WERI-Rb-1 (cell line): ENCODE results near the gene SARM1.

Experiments used
- DNase-seq: peaks from one replicate; pipeline ENCODE4 v3.0.0-alpha.2; 2020
- H3K27ac ChIP-seq: fragments of 250-450 bp; sonication (Bioruptor Pico); 2 replicates; pipeline ENCODE4 v1.5.1; 2020; ENCODE audit warnings: mild to moderate bottlenecking, moderate library complexity
- H3K27me3 ChIP-seq: fragments of 250-450 bp; sonication (Bioruptor Pico); 2 replicates; pipeline ENCODE4 v1.5.1; 2021; ENCODE audit warnings: mild to moderate bottlenecking, low read depth, moderate library complexity; ENCODE audit not compliant: insufficient read depth, severe bottlenecking
- H3K36me3 ChIP-seq: fragments of 250-450 bp; sonication (Bioruptor Pico); 2 replicates; pipeline ENCODE4 v1.5.1; 2020; ENCODE audit warnings: mild to moderate bottlenecking, moderate library complexity
- H3K4me3 ChIP-seq: 2 replicates; pipeline ENCODE4 v1.5.1; 2011; ENCODE audit warnings: low read depth, mild to moderate bottlenecking, control low read depth, low read length
- H3K9me3 ChIP-seq: fragments of 250-450 bp; sonication (Bioruptor Pico); 2 replicates; pipeline ENCODE4 v1.5.1; 2021; ENCODE audit warnings: mild to moderate bottlenecking, moderate library complexity; ENCODE audit not compliant: severe bottlenecking
- CTCF ChIP-seq: IDR thresholded peaks from 2 replicates; pipeline ENCODE4 v1.5.1; 2011; ENCODE audit warnings: low read depth, mild to moderate bottlenecking, control low read depth, inconsistent platforms, low read length

Gene SARM1

GRCh38 chr17:28388106-28388505 lies 16.6 kb downstream of the SARM1 start:
- no peaks in the 10 kb centered on the region for H3K9me3 ChIP-seq
- DNase-seq, result no peak
- no peak overlapping the region for H3K4me3 ChIP-seq
- no peaks in the 10 kb centered on the region for H3K27me3 ChIP-seq
- peaks cover 75% of the 10 kb centered on the region for H3K36me3 ChIP-seq
- no peak overlapping the region for H3K27ac ChIP-seq
- no peak for TF ChIP-seq CTCF

- H3K4me3 ChIP-seq, result no peak overlapping the region
- TF ChIP-seq CTCF, result no peak
- no peak overlapping the region for H3K27ac ChIP-seq
- H3K9me3 ChIP-seq, result no peaks in the 10 kb centered on the region
- H3K36me3 ChIP-seq, result peaks cover 76% of the 10 kb centered on the region
- no peaks in the 10 kb centered on the region for H3K27me3 ChIP-seq
- no peak for DNase-seq
These were observed 18.6 kb downstream of the SARM1 start for GRCh38 chr17:28390141-28390540.

- H3K27me3 ChIP-seq, result no peaks in the 10 kb centered on the region
- no peak overlapping the region for H3K27ac ChIP-seq
- H3K4me3 ChIP-seq, result no peak overlapping the region
- DNase-seq, result no peak
- no peaks in the 10 kb centered on the region for H3K9me3 ChIP-seq
- peaks cover 77% of the 10 kb centered on the region for H3K36me3 ChIP-seq
- no peak for TF ChIP-seq CTCF
These were observed 19.1 kb downstream of the SARM1 start for GRCh38 chr17:28390563-28390962.

- H3K27ac ChIP-seq, result no peak overlapping the region
- H3K4me3 ChIP-seq, result no peak overlapping the region
- H3K27me3 ChIP-seq, result no peaks in the 10 kb centered on the region
- peaks cover 77% of the 10 kb centered on the region for H3K36me3 ChIP-seq
- TF ChIP-seq CTCF, result no peak
- DNase-seq, result no peak
- no peaks in the 10 kb centered on the region for H3K9me3 ChIP-seq
These were observed 19.5 kb downstream of the SARM1 start for GRCh38 chr17:28390984-28391383.

GRCh38 chr17:28391401-28391800 lies 19.9 kb downstream of the SARM1 start:
- TF ChIP-seq CTCF, result no peak
- no peaks in the 10 kb centered on the region for H3K27me3 ChIP-seq
- no peak overlapping the region for H3K27ac ChIP-seq
- H3K36me3 ChIP-seq, result peaks cover 78% of the 10 kb centered on the region
- no peak for DNase-seq
- H3K4me3 ChIP-seq, result no peak overlapping the region
- no peaks in the 10 kb centered on the region for H3K9me3 ChIP-seq

- no peak for DNase-seq
- H3K4me3 ChIP-seq, result no peak overlapping the region
- peaks cover 81% of the 10 kb centered on the region for H3K36me3 ChIP-seq
- H3K9me3 ChIP-seq, result no peaks in the 10 kb centered on the region
- no peak overlapping the region for H3K27ac ChIP-seq
- TF ChIP-seq CTCF, result no peak
- no peaks in the 10 kb centered on the region for H3K27me3 ChIP-seq
These were observed 21.0 kb downstream of the SARM1 start for GRCh38 chr17:28392491-28392890.
